HG03565 (cell line): ENCODE data around the gene TGFBR1.

Experiments
- ATAC-seq: cut with Tn5 transposase; IDR thresholded peaks from one replicate; pipeline ENCODE4 v1.9.1; 2021; ENCODE audit warnings: mild to moderate bottlenecking, moderate library complexity; ENCODE audit not compliant: unreplicated experiment

The TGFBR1 gene

GRCh38 chr9:99104459-99105151 is at the start of gene TGFBR1:
TSS of gene TGFBR1 (plus strand) at chr9:99105113. CDS start at chr9:99105206, 93 bp downstream.
- ATAC-seq, result peak; percentile 85

- no peak for ATAC-seq
Observed at GRCh38 chr9:99055384-99055783, 49.5 kb upstream of the TGFBR1 start.

- ATAC-seq, result no peak
Observed at GRCh38 chr9:99056186-99056585, 48.7 kb upstream of the TGFBR1 start.

GRCh38 chr9:99056886-99057664 is 47.8 kb upstream of the TGFBR1 start:
- ATAC-seq, result no peak

- peak; percentile 61 for ATAC-seq
Observed at GRCh38 chr9:99057665-99058625, 47.0 kb upstream of the TGFBR1 start.

GRCh38 chr9:99058964-99059921 is 45.7 kb upstream of the TGFBR1 start:
- peak; percentile 75 for ATAC-seq

- ATAC-seq, result no peak
Observed at GRCh38 chr9:99060621-99061020, 44.3 kb upstream of the TGFBR1 start.

GRCh38 chr9:99062549-99062948 is 42.4 kb upstream of the TGFBR1 start:
- no peak for ATAC-seq

GRCh38 chr9:99063522-99063921 is 41.4 kb upstream of the TGFBR1 start:
- no peak for ATAC-seq

- no peak for ATAC-seq
Observed at GRCh38 chr9:99066571-99066970, 38.3 kb upstream of the TGFBR1 start.

GRCh38 chr9:99069075-99069474 is 35.8 kb upstream of the TGFBR1 start:
- no peak for ATAC-seq

GRCh38 chr9:99069546-99069945 is 35.4 kb upstream of the TGFBR1 start:
- no peak for ATAC-seq

GRCh38 chr9:99070681-99071080 is 34.2 kb upstream of the TGFBR1 start:
- ATAC-seq, result no peak

- no peak for ATAC-seq
Observed at GRCh38 chr9:99071313-99072039, 33.4 kb upstream of the TGFBR1 start.

- no peak for ATAC-seq
Observed at GRCh38 chr9:99072040-99072394, 32.9 kb upstream of the TGFBR1 start.

- no peak for ATAC-seq
Observed at GRCh38 chr9:99073347-99073746, 31.6 kb upstream of the TGFBR1 start.

GRCh38 chr9:99073985-99074901 is 30.7 kb upstream of the TGFBR1 start:
- ATAC-seq, result no peak

- no peak for ATAC-seq
Observed at GRCh38 chr9:99074902-99075245, 30.0 kb upstream of the TGFBR1 start.
